Erythroblast (primary cell): ENCODE data around the gene TMPRSS13.

ENCODE experiments used
- GATA1 ChIP-seq: IDR thresholded peaks from 2 replicates; pipeline ENCODE4 v1.6.1; 2011; ENCODE audit warnings: low read depth, mild to moderate bottlenecking, control low read depth, low read length, moderate library complexity
- POLR2A ChIP-seq: IDR thresholded peaks from 2 replicates; pipeline ENCODE4 v1.6.1; 2011; ENCODE audit warnings: mild to moderate bottlenecking, low read length

DNA sequence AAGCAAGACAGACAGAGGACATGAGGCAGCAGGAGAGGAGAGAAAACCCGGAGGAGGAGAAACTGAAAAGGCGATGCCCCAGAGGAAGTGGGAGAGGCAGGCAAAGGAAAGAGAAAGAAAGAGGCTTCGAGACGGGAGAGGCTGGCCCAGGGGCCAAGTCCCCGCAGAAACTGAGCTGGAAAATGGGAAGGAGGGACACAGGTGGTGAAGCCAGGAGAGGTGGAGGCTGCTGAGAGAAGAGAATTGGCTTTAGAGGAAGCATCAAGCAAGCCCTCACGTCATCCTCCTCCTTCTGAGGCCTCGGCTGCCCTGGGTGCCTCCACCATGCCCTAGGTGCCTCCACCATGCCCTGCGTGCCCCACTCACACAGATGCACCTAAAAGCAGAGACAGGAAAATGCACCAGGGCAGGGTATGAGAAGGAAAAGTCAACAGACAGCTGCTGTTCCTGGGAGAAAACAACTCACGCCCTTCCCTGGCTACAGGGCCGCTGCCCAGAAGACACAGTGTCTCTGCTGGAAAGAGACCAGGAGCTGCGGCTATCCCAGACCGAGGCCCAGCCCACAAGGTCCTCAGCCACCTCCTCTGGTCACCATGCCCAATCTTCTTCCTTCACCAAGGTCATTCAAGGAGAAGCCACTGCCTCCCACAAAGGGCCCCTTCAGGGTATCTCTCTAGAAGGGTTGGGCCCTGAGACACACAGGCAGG, 67.0 kb downstream of the TMPRSS13 start:
- TF ChIP-seq POLR2A (no peak), GATA1 (no peak)
